A549 (cell line): ENCODE data around the gene SLC16A12. TPM values are rescaled to one million over a fixed set of nuclear protein-coding genes. Genes with fewer than 3 reads are reported as not detected.

Experiments used
- ATAC-seq, 2 experiments: fragments of 200-7000 bp in 1 of 2; fragments of >200 bp in 1 of 2; cut with Nextera tagmentation in 1 of 2; cut with Tn5 transposase in 1 of 2; 3 replicates each; pipeline versions ENCODE4 v1.8.0 to v1.9.1; 2018 to 2020; ENCODE audit warnings: mild to moderate bottlenecking in 1 of 2, moderate library complexity in 1 of 2
- CTCF ChIA-PET: fragments of 300-600 bp; sonication (Branson Sonifier 250); formaldehyde crosslinking; extraction: SDS; loops from one replicate; lab custom pipeline; 2021; ENCODE audit warnings: antibody characterized with exemption, inconsistent platforms; lab: Yijun Ruan, JAX
- POLR2A ChIA-PET: fragments of 350-600 bp; formaldehyde crosslinking; extraction: SDS; loops from one replicate; lab custom pipeline; 2021; ENCODE audit warnings: antibody characterized with exemption, inconsistent platforms; lab: Yijun Ruan, JAX
- DNase-seq, 2 experiments: peaks; one replicate each; pipeline versions ENCODE4 v3.0.0 to v3.0.0-alpha.2; 2011 to 2016; ENCODE audit warnings: low read depth in 1 of 2, low spot score in 1 of 2
- FAIRE-seq: peaks from 2 replicates; lab custom pipeline; 2011; peaks lifted over from hg19 to GRCh38; lab: Jason Lieb, UNC
- H3K27ac ChIP-seq, 2 experiments: fragments of >200 bp; sonication (Bioruptor Twin); formaldehyde crosslinking; 3 replicates each; pipeline ENCODE4 v1.5.1; 2016 to 2017
- H3K4me1 ChIP-seq: fragments of >200 bp; sonication (Bioruptor Twin); formaldehyde crosslinking; 3 replicates; pipeline ENCODE4 v1.6.1; 2016
- H3K4me2 ChIP-seq: fragments of >200 bp; sonication (Bioruptor Twin); formaldehyde crosslinking; 3 replicates; pipeline ENCODE4 v1.6.1; 2016
- H3K4me3 ChIP-seq: fragments of >200 bp; sonication (Bioruptor Twin); formaldehyde crosslinking; 3 replicates; pipeline ENCODE4 v1.5.1; 2016
- H3K9me3 ChIP-seq: fragments of >200 bp; sonication (Bioruptor Twin); formaldehyde crosslinking; 3 replicates; pipeline ENCODE4 v1.6.1; 2016
- ATOH8 ChIP-seq: fragments of 250-450 bp; sonication (Bioruptor Pico); IDR thresholded peaks from 2 replicates; pipeline ENCODE4 v1.5.0; 2020; ENCODE audit warnings: low read depth, mild to moderate bottlenecking, moderate library complexity
- CBX8 ChIP-seq: fragments of 200-600 bp; sonication (generic); IDR thresholded peaks from 2 replicates; pipeline ENCODE4 v1.6.1; 2016
- CEBPB ChIP-seq, 2 experiments: fragments of >200 bp in 1 of 2; sonication (Bioruptor Twin) in 1 of 2; formaldehyde crosslinking in 1 of 2; IDR thresholded peaks; 2 replicates each; pipeline ENCODE4 v1.6.1; 2012 to 2016
- CHD2 ChIP-seq: fragments of 150-350 bp; IDR thresholded peaks from 2 replicates; pipeline ENCODE4 v1.6.1; 2014; ENCODE audit warnings: low read length; ENCODE audit not compliant: partially characterized antibody
- E2F6 ChIP-seq: IDR thresholded peaks from 2 replicates; pipeline ENCODE4 v1.6.1; 2012; ENCODE audit warnings: low read depth, borderline replicate concordance
- EP300 ChIP-seq, 2 experiments: fragments of >200 bp; sonication (Bioruptor Twin); formaldehyde crosslinking; IDR thresholded peaks; 2 replicates in 1 of 2; 3 replicates in 1 of 2; pipeline ENCODE4 v1.6.1; 2016 to 2017
- ESRRA ChIP-seq: fragments of 150-350 bp; IDR thresholded peaks from 2 replicates; pipeline ENCODE4 v1.6.1; 2014; ENCODE audit warnings: mild to moderate bottlenecking, low read length, borderline replicate concordance
- FOSB ChIP-seq: fragments of 250-450 bp; sonication (Bioruptor Pico); IDR thresholded peaks from 2 replicates; pipeline ENCODE4 v1.5.0; 2020; ENCODE audit warnings: mild to moderate bottlenecking, moderate library complexity
- FOSL2 ChIP-seq, 2 experiments: fragments of 450-650 bp in 1 of 2; fragments of >200 bp in 1 of 2; sonication (Bioruptor Twin) in 1 of 2; formaldehyde crosslinking; IDR thresholded peaks; 2 replicates each; pipeline versions ENCODE4 v1.5.0 to v1.6.1; 2016 to 2020; ENCODE audit warnings: mild to moderate bottlenecking in 1 of 2, moderate library complexity in 1 of 2
- GATA3 ChIP-seq: IDR thresholded peaks from 2 replicates; pipeline ENCODE4 v1.6.1; 2012; ENCODE audit warnings: borderline replicate concordance
- HES2 ChIP-seq: fragments of >200 bp; sonication (Bioruptor Twin); formaldehyde crosslinking; IDR thresholded peaks from 2 replicates; pipeline ENCODE4 v1.6.1; 2016
- HEYL ChIP-seq: fragments of 250-450 bp; sonication (Bioruptor Pico); IDR thresholded peaks from 2 replicates; pipeline ENCODE4 v1.8.0; 2021; ENCODE audit warnings: mild to moderate bottlenecking, moderate library complexity
- JUN ChIP-seq, 2 experiments: fragments of >200 bp; sonication (Bioruptor Twin); formaldehyde crosslinking; IDR thresholded peaks; 2 replicates in 1 of 2; 3 replicates in 1 of 2; pipeline ENCODE4 v1.6.1; 2016 to 2017
- KDM5A ChIP-seq: fragments of 200-600 bp; sonication (generic); IDR thresholded peaks from 2 replicates; pipeline ENCODE4 v1.6.1; 2016; ENCODE audit warnings: antibody characterized with exemption, mild to moderate bottlenecking
- MAFK ChIP-seq: fragments of 450-650 bp; IDR thresholded peaks from 2 replicates; pipeline ENCODE4 v1.6.1; 2014; ENCODE audit not compliant: partially characterized antibody
- PHF8 ChIP-seq: fragments of 200-600 bp; sonication (generic); IDR thresholded peaks from 2 replicates; pipeline ENCODE4 v1.6.1; 2016; ENCODE audit warnings: low read depth, mild to moderate bottlenecking, antibody characterized with exemption, moderate library complexity, borderline replicate concordance
- POLR2A ChIP-seq: IDR thresholded peaks from 2 replicates; pipeline ENCODE4 v1.6.1; 2012; ENCODE audit warnings: mild to moderate bottlenecking, low read length
- RCOR1 ChIP-seq: fragments of 150-350 bp; IDR thresholded peaks from 2 replicates; pipeline ENCODE4 v1.6.1; 2014; ENCODE audit warnings: antibody characterized with exemption, low read length, low read depth
- RFX5 ChIP-seq: fragments of 450-650 bp; IDR thresholded peaks from 2 replicates; pipeline ENCODE4 v1.7.1; 2014; ENCODE audit warnings: antibody characterized with exemption, mild to moderate bottlenecking, moderate library complexity
- SMC3 ChIP-seq: fragments of >200 bp; sonication (Bioruptor Twin); formaldehyde crosslinking; IDR thresholded peaks from 3 replicates; pipeline ENCODE4 v1.6.1; 2018; ENCODE audit warnings: inconsistent platforms
- SREBF2 ChIP-seq: fragments of 450-650 bp; IDR thresholded peaks from 2 replicates; pipeline ENCODE4 v1.6.1; 2014; ENCODE audit warnings: mild to moderate bottlenecking, moderate library complexity
- TP53 ChIP-seq: fragments of 250-450 bp; sonication (Bioruptor Pico); IDR thresholded peaks from 2 replicates; pipeline ENCODE4 v1.5.0; 2021; ENCODE audit warnings: mild to moderate bottlenecking, moderate library complexity
- USF2 ChIP-seq: fragments of 450-650 bp; IDR thresholded peaks from 2 replicates; pipeline ENCODE4 v1.6.1; 2014; ENCODE audit warnings: antibody characterized with exemption
- ZFP36 ChIP-seq: fragments of 450-650 bp; IDR thresholded peaks from 2 replicates; pipeline ENCODE4 v1.6.1; 2014; ENCODE audit warnings: borderline replicate concordance; ENCODE audit not compliant: partially characterized antibody
- ZNF302 ChIP-seq: fragments of 250-450 bp; sonication (Bioruptor Pico); IDR thresholded peaks from 2 replicates; pipeline ENCODE4 v1.9.0; 2021; ENCODE audit warnings: inconsistent platforms, mild to moderate bottlenecking, moderate library complexity
- WGBS: methylation state at CpG from one replicate; pipeline ENCODE4 v1.1.6; 2017; ENCODE audit errors: missing lambda C conversion rate; 5-methylcytosine and 5-hydroxymethylcytosine counted together
- polyA plus RNA-seq, 4 experiments: library from polyadenylated mRNA; depleted of rRNA in 3 of 4; stranded (reverse); fragments of >200 nt; fragmentation: RNase III in 1 of 4; extraction: RNeasy Plus Mini Kit Qiagen cat#74134 plus additional on column Dnase treatment in 1 of 4; gene quantifications; 2 replicates in 3 of 4; 3 replicates in 1 of 4; pipeline ENCODE4 v1.2.3, GENCODE V29; 2011 to 2017
- TF ChIP-seq, protein P1 (sequence below): fragments of >200 bp; sonication (Bioruptor Twin); formaldehyde crosslinking; IDR thresholded peaks from 3 replicates; pipeline ENCODE4 v1.5.1; 2016

The SLC16A12 gene
- polyA plus RNA-seq, 2 of the 4 experiments (the other 2 are of a cell fraction): 0.14 to 0.19 TPM

- no peak for FAIRE-seq
- Histone ChIP-seq H3K9me3 (no peaks in the 10 kb centered on the region), H3K4me1 (peaks cover 18% of the 10 kb centered on the region; the same call in 2 of the 3 replicates), H3K27ac (no peak overlapping the region), H3K4me3 (no peak overlapping the region), H3K4me2 (no peak overlapping the region)
- POLR2A ChIA-PET: no interaction called here
- DNase-seq: no peak
- no peak for TF ChIP-seq SREBF2
- TF ChIP-seq ZFP36: no peak
- TF ChIP-seq RCOR1: no peak
- no peak for TF ChIP-seq CBX8
- TF ChIP-seq ATOH8 (CRISPR knock-in tag): no peak
- no peak for TF ChIP-seq HEYL (CRISPR knock-in tag)
- TF ChIP-seq, protein P1, sequence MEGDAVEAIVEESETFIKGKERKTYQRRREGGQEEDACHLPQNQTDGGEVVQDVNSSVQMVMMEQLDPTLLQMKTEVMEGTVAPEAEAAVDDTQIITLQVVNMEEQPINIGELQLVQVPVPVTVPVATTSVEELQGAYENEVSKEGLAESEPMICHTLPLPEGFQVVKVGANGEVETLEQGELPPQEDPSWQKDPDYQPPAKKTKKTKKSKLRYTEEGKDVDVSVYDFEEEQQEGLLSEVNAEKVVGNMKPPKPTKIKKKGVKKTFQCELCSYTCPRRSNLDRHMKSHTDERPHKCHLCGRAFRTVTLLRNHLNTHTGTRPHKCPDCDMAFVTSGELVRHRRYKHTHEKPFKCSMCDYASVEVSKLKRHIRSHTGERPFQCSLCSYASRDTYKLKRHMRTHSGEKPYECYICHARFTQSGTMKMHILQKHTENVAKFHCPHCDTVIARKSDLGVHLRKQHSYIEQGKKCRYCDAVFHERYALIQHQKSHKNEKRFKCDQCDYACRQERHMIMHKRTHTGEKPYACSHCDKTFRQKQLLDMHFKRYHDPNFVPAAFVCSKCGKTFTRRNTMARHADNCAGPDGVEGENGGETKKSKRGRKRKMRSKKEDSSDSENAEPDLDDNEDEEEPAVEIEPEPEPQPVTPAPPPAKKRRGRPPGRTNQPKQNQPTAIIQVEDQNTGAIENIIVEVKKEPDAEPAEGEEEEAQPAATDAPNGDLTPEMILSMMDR: no peak
- no peak for TF ChIP-seq GATA3
- no peak for TF ChIP-seq CHD2
- no peak for TF ChIP-seq E2F6
- TF ChIP-seq CEBPB (IDR thresholded peaks at IDR 0.05): no peak
- TF ChIP-seq TP53 (CRISPR knock-in tag): no peak
- no peak for TF ChIP-seq PHF8
- no peak for TF ChIP-seq USF2
- TF ChIP-seq FOSL2 (IDR thresholded peaks at IDR 0.05): no peak
- no peak for TF ChIP-seq FOSL2 (CRISPR knock-in tag; IDR thresholded peaks at IDR 0.05)
- TF ChIP-seq EP300 (IDR thresholded peaks at IDR 0.05): no peak
- TF ChIP-seq RFX5: no peak
- TF ChIP-seq SMC3: no peak
- TF ChIP-seq POLR2A: no peak
- TF ChIP-seq KDM5A: no peak
- CTCF ChIA-PET: no interaction called here
- WGBS: 62% methylated on average over 6 of the region's 6 CpGs
- no peak for ATAC-seq
These were observed 71.4 kb downstream of the SLC16A12 start for GRCh38 chr10:89463846-89464537.

DNA sequence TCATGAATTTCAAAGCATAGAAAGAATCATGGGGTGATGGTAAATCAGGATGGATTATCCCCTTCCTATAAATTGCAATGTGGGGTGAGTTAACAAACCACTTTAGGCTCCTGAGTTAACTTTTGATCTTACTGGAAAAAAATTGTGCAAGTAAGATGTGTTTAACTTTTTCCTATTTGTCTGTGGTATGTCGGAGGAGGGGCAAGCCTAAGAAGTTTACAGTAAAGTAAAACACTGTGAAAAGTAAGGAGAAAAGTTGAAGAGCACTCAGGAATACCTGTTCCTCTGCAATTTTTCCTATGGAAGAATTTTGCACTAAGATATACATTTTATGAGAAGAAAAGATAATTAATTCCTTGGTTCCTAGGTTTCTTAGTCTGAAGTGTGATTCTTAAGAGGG is 76.6 kb downstream of the SLC16A12 start:
- H3K4me1 ChIP-seq: peaks cover 11% of the 10 kb centered on the region
- no peaks in the 10 kb centered on the region for H3K9me3 ChIP-seq
- CTCF ChIA-PET: interaction anchor here (0.6 to 0.7 kb wide), 2 partner anchors 15 to 206 kb away, joined by 3 read pairs; no protein-coding TSS in a partner anchor
- TF ChIP-seq RFX5 (no peak), FOSB (CRISPR knock-in tag) (no peak), HES2 (no peak), JUN (IDR thresholded peaks at IDR 0.05) (no peak), ATOH8 (CRISPR knock-in tag) (no peak), ZNF302 (no peak), GATA3 (no peak), CHD2 (no peak), MAFK (no peak), SREBF2 (no peak), ESRRA (no peak)
- TF ChIP-seq, protein P1: no peak
- H3K27ac ChIP-seq: 0 out of 6 replicates have a peak overlapping the region, but pooled peaks of 1 of the 2 experiments have one; percentile 4
- no peak for FAIRE-seq
- peak overlapping the region; percentile 56 for H3K4me2 ChIP-seq
- ATAC-seq: no peak
- POLR2A ChIA-PET: no interaction called here
- H3K4me3 ChIP-seq: no peak overlapping the region
- WGBS: 89% methylated on average over 1 of the region's 1 CpG
- DNase-seq: no peak
